RCC 7860 (cell line): ENCODE measurements around the gene GSK3A.

ENCODE experiments used
- DNase-seq: peaks from one replicate; pipeline ENCODE4 v3.0.0-alpha.2; 2015; ENCODE audit warnings: low spot score
- FAIRE-seq: peaks from 2 replicates; lab custom pipeline; 2012; peaks lifted over from hg19 to GRCh38; lab: Jason Lieb, UNC

The GSK3A gene

GRCh38 chr19:42249769-42250168 is 7.4 kb upstream of the GSK3A start:
- FAIRE-seq (no peak), DNase-seq (no peak)

- DNase-seq (no peak), FAIRE-seq (no peak)
These were observed 6.8 kb upstream of the GSK3A start for GRCh38 chr19:42249149-42249750.

- DNase-seq (no peak), FAIRE-seq (no peak)
These were observed 6.1 kb upstream of the GSK3A start for GRCh38 chr19:42248270-42249148.

GRCh38 chr19:42247640-42248199 is 5.3 kb upstream of the GSK3A start:
- FAIRE-seq (no peak), DNase-seq (no peak)

GRCh38 chr19:42246922-42247639 is 4.7 kb upstream of the GSK3A start:
- FAIRE-seq (no peak), DNase-seq (no peak)

GRCh38 chr19:42246143-42246921 is 3.9 kb upstream of the GSK3A start:
- FAIRE-seq: no peak
- DNase-seq: peak; percentile 39

- no peak for FAIRE-seq
- DNase-seq: no peak
These were observed 2.8 kb upstream of the GSK3A start for GRCh38 chr19:42245231-42245630.

- FAIRE-seq: peak; percentile 61
- DNase-seq: peak; percentile 81
These were observed 2.2 kb upstream of the GSK3A start for GRCh38 chr19:42244347-42245220.

- DNase-seq: no peak
- FAIRE-seq: no peak
These were observed 312 bp downstream of the GSK3A start for GRCh38 chr19:42242069-42242511.

GRCh38 chr19:42241279-42241678 is 1.1 kb downstream of the GSK3A start:
- no peak for FAIRE-seq
- no peak for DNase-seq

GRCh38 chr19:42239544-42240220 is 2.7 kb downstream of the GSK3A start:
- DNase-seq (no peak), FAIRE-seq (no peak)

- DNase-seq (no peak), FAIRE-seq (no peak)
These were observed 7.2 kb downstream of the GSK3A start for GRCh38 chr19:42235181-42235580.

GRCh38 chr19:42234364-42234763 is 8.0 kb downstream of the GSK3A start:
- FAIRE-seq (no peak), DNase-seq (no peak)

GRCh38 chr19:42233678-42234292 is 8.6 kb downstream of the GSK3A start:
- FAIRE-seq: no peak
- no peak for DNase-seq

- FAIRE-seq: no peak
These were observed 9.3 kb downstream of the GSK3A start for GRCh38 chr19:42233106-42233505.

GRCh38 chr19:42232435-42232834 is 10.0 kb downstream of the GSK3A start:
- no peak for DNase-seq
- FAIRE-seq: no peak

More at GRCh38 chr19:42233106-42233505, 9.3 kb downstream of the GSK3A start:
- DNase-seq: no peak

GRCh38 chr19:42230571-42230970 is 11.8 kb downstream of the GSK3A start:
- DNase-seq (no peak), FAIRE-seq (no peak)

- FAIRE-seq (no peak), DNase-seq (no peak)
These were observed 12.5 kb downstream of the GSK3A start for GRCh38 chr19:42229855-42230351.
